Gastrocnemius medialis (tissue), 4 donors: ENCODE results near the gene BTRC.

ENCODE experiments used
- POLR2A ChIP-seq, 2 donors: fragments of 450-650 bp; IDR thresholded peaks; one replicate each; pipeline ENCODE4 v1.6.1; 2017; ENCODE audit warnings: antibody characterized with exemption in 2 of 2, mild to moderate bottlenecking in 2 of 2, moderate library complexity in 2 of 2
- TF ChIP-seq, protein P1 (sequence below), 5 experiments: fragments of 450-650 bp in 3 of 5; fragments of 200-600 bp in 2 of 5; sonication (generic) in 2 of 5; IDR thresholded peaks in 4 of 5; conservative IDR thresholded peaks in 1 of 5; 1 replicate in 4 of 5; 2 replicates in 1 of 5; pipeline ENCODE4 v1.5.1; 2016 to 2019; ENCODE audit warnings: antibody characterized with exemption in 5 of 5, mild to moderate bottlenecking in 3 of 5, moderate library complexity in 3 of 5

DNA sequence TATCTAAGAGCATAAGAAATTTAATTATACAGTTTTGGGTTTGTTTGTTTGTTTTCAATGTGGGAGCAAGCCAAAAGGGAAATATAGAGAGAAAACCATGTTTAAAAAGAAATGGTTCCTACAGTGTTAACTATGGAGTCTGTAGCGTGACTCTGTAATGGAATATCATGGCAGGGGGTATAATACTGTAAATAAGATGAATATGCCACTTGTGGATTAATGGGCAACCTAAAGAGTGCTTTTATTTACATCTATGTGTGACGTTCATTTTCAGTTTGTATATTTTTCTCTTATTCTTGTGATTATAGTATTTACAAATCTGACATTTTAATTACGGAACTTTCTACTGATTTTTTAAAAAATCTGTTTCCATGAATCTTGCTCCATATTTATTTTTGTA lies 138.2 kb downstream of the BTRC start:
- TF ChIP-seq, protein P1, sequence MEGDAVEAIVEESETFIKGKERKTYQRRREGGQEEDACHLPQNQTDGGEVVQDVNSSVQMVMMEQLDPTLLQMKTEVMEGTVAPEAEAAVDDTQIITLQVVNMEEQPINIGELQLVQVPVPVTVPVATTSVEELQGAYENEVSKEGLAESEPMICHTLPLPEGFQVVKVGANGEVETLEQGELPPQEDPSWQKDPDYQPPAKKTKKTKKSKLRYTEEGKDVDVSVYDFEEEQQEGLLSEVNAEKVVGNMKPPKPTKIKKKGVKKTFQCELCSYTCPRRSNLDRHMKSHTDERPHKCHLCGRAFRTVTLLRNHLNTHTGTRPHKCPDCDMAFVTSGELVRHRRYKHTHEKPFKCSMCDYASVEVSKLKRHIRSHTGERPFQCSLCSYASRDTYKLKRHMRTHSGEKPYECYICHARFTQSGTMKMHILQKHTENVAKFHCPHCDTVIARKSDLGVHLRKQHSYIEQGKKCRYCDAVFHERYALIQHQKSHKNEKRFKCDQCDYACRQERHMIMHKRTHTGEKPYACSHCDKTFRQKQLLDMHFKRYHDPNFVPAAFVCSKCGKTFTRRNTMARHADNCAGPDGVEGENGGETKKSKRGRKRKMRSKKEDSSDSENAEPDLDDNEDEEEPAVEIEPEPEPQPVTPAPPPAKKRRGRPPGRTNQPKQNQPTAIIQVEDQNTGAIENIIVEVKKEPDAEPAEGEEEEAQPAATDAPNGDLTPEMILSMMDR (IDR thresholded peaks at IDR 0.05 in 4 of 5, conservative IDR thresholded peaks at IDR 0.05 in 1 of 5) = no peak
- TF ChIP-seq POLR2A (IDR thresholded peaks at IDR 0.05) = no peak
